ENCODE results near the gene HDHD3.

GRCh38 chr9:113368348-113368981 is 8.3 kb downstream of the HDHD3 start:
- TF ChIP-seq, protein P1, sequence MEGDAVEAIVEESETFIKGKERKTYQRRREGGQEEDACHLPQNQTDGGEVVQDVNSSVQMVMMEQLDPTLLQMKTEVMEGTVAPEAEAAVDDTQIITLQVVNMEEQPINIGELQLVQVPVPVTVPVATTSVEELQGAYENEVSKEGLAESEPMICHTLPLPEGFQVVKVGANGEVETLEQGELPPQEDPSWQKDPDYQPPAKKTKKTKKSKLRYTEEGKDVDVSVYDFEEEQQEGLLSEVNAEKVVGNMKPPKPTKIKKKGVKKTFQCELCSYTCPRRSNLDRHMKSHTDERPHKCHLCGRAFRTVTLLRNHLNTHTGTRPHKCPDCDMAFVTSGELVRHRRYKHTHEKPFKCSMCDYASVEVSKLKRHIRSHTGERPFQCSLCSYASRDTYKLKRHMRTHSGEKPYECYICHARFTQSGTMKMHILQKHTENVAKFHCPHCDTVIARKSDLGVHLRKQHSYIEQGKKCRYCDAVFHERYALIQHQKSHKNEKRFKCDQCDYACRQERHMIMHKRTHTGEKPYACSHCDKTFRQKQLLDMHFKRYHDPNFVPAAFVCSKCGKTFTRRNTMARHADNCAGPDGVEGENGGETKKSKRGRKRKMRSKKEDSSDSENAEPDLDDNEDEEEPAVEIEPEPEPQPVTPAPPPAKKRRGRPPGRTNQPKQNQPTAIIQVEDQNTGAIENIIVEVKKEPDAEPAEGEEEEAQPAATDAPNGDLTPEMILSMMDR (IDR thresholded peaks at IDR 0.05): no peak
- TF ChIP-seq GABPA (IDR thresholded peaks at IDR 0.05; ENCODE audit: low read depth): no peak
- TF ChIP-seq, protein P2, sequence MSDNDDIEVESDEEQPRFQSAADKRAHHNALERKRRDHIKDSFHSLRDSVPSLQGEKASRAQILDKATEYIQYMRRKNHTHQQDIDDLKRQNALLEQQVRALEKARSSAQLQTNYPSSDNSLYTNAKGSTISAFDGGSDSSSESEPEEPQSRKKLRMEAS (IDR thresholded peaks at IDR 0.05; ENCODE audit: low read depth): no peak
- no peak for TF ChIP-seq RCOR1 (IDR thresholded peaks at IDR 0.05; ENCODE audit: low read length)
- no peak for TF ChIP-seq REST (IDR thresholded peaks at IDR 0.05; ENCODE audit: low read depth, low read length)
- TF ChIP-seq EZH2phosphoT487 (IDR thresholded peaks at IDR 0.05; ENCODE audit: borderline replicate concordance, low read depth): no peak
- no peak for TF ChIP-seq TAF1 (IDR thresholded peaks at IDR 0.05; ENCODE audit: borderline replicate concordance, low read depth, low read length)
- no peak for TF ChIP-seq POLR2AphosphoS5 (IDR thresholded peaks at IDR 0.05; ENCODE audit: low read depth, low read length)

Measured in SK-N-SH (cell line).